HEK293 (cell line): ENCODE results near the gene ZNF48.
A peak's percentile ranks its signal among the peaks of the same experiment; 100 is the strongest.

Experiments used
- BCL11A ChIP-seq: fragments of 450-650 bp; formaldehyde crosslinking; IDR thresholded peaks from 2 replicates; pipeline ENCODE4 v1.5.1; 2016; ENCODE audit warnings: low read depth, missing biosample characterization, missing genetic modification characterization
- BCL6B ChIP-seq: fragments of 450-650 bp; formaldehyde crosslinking; IDR thresholded peaks from 2 replicates; pipeline ENCODE4 v1.5.1; 2017; ENCODE audit warnings: missing biosample characterization, missing genetic modification characterization
- GFI1B ChIP-seq: fragments of 450-650 bp; formaldehyde crosslinking; IDR thresholded peaks from 2 replicates; pipeline ENCODE4 v1.5.1; 2016; ENCODE audit warnings: missing biosample characterization, missing genetic modification characterization
- GLIS2 ChIP-seq: fragments of 450-650 bp; formaldehyde crosslinking; IDR thresholded peaks from 2 replicates; pipeline ENCODE4 v1.5.1; 2016; ENCODE audit warnings: missing biosample characterization, missing genetic modification characterization
- KLF10 ChIP-seq: fragments of 450-650 bp; IDR thresholded peaks from 2 replicates; pipeline ENCODE4 v1.5.1; 2018; ENCODE audit warnings: missing biosample characterization, mild to moderate bottlenecking, missing genetic modification characterization
- SP7 ChIP-seq: fragments of 450-650 bp; formaldehyde crosslinking; IDR thresholded peaks from 2 replicates; pipeline ENCODE4 v1.5.1; 2016; ENCODE audit warnings: missing biosample characterization, missing genetic modification characterization
- TRIM28 ChIP-seq: IDR thresholded peaks from 2 replicates; pipeline ENCODE4 v1.6.1; 2011; ENCODE audit warnings: low read length, control low read depth, borderline replicate concordance
- YY2 ChIP-seq: fragments of 450-650 bp; formaldehyde crosslinking; IDR thresholded peaks from 2 replicates; pipeline ENCODE4 v1.5.1; 2016; ENCODE audit warnings: missing biosample characterization, missing genetic modification characterization
- ZBTB11 ChIP-seq: fragments of 450-650 bp; formaldehyde crosslinking; conservative IDR thresholded peaks from 2 replicates; pipeline ENCODE4 v1.5.1; 2016; ENCODE audit warnings: low read depth, missing biosample characterization, missing genetic modification characterization
- ZBTB26 ChIP-seq: fragments of 450-650 bp; formaldehyde crosslinking; optimal IDR thresholded peaks from 2 replicates; pipeline ENCODE3; 2016; ENCODE audit warnings: missing biosample characterization, mild to moderate bottlenecking, missing genetic modification characterization
- ZBTB44 ChIP-seq: fragments of 450-650 bp; IDR thresholded peaks from 2 replicates; pipeline ENCODE4 v1.5.1; 2018; ENCODE audit warnings: missing biosample characterization, mild to moderate bottlenecking, missing genetic modification characterization
- ZNF114 ChIP-seq: fragments of 450-650 bp; formaldehyde crosslinking; IDR thresholded peaks from 2 replicates; pipeline ENCODE4 v1.5.0; 2017; ENCODE audit warnings: missing biosample characterization, missing genetic modification characterization
- ZNF148 ChIP-seq: fragments of 450-650 bp; formaldehyde crosslinking; IDR thresholded peaks from 2 replicates; pipeline ENCODE4 v1.5.0; 2017; ENCODE audit warnings: missing biosample characterization, missing genetic modification characterization, borderline replicate concordance
- ZNF174 ChIP-seq: fragments of 450-650 bp; formaldehyde crosslinking; IDR thresholded peaks from 2 replicates; pipeline ENCODE4 v1.5.0; 2017; ENCODE audit warnings: missing biosample characterization, mild to moderate bottlenecking, missing genetic modification characterization
- ZNF184 ChIP-seq: fragments of 450-650 bp; IDR thresholded peaks from 2 replicates; pipeline ENCODE4 v1.5.1; 2018; ENCODE audit warnings: missing biosample characterization, mild to moderate bottlenecking, missing genetic modification characterization
- ZNF2 ChIP-seq: fragments of 450-650 bp; formaldehyde crosslinking; IDR thresholded peaks from 2 replicates; pipeline ENCODE4 v1.5.1; 2016; ENCODE audit warnings: missing biosample characterization, missing genetic modification characterization
- ZNF24 ChIP-seq: fragments of 450-650 bp; formaldehyde crosslinking; IDR thresholded peaks from 2 replicates; pipeline ENCODE4 v1.5.1; 2016; ENCODE audit warnings: missing biosample characterization, missing genetic modification characterization
- ZNF426 ChIP-seq: fragments of 450-650 bp; formaldehyde crosslinking; IDR thresholded peaks from 2 replicates; pipeline ENCODE4 v1.5.1; 2017; ENCODE audit warnings: missing biosample characterization, missing genetic modification characterization, mild to moderate bottlenecking, inconsistent platforms, moderate library complexity
- ZNF513 ChIP-seq: fragments of 450-650 bp; IDR thresholded peaks from 2 replicates; pipeline ENCODE4 v1.5.1; 2018; ENCODE audit warnings: missing biosample characterization, missing genetic modification characterization
- ZNF561 ChIP-seq: fragments of 450-650 bp; IDR thresholded peaks from 2 replicates; pipeline ENCODE4 v1.5.1; 2018; ENCODE audit warnings: missing biosample characterization, missing genetic modification characterization, borderline replicate concordance
- ZNF596 ChIP-seq: fragments of 450-650 bp; IDR thresholded peaks from 2 replicates; pipeline ENCODE4 v1.5.0; 2018; ENCODE audit warnings: missing biosample characterization, mild to moderate bottlenecking, missing genetic modification characterization, moderate library complexity
- ZNF76 ChIP-seq: fragments of 450-650 bp; formaldehyde crosslinking; IDR thresholded peaks from 2 replicates; pipeline ENCODE4; 2016; ENCODE audit warnings: low read depth, missing biosample characterization, missing genetic modification characterization, borderline replicate concordance
- ZNF792 ChIP-seq: fragments of 450-650 bp; formaldehyde crosslinking; IDR thresholded peaks from 2 replicates; pipeline ENCODE4 v1.5.1; 2016; ENCODE audit warnings: missing biosample characterization, missing genetic modification characterization
- ZSCAN5A ChIP-seq: fragments of 450-650 bp; formaldehyde crosslinking; IDR thresholded peaks from 2 replicates; pipeline ENCODE4 v1.5.1; 2016; ENCODE audit warnings: missing biosample characterization, missing genetic modification characterization
- ZXDB ChIP-seq: fragments of 450-650 bp; formaldehyde crosslinking; IDR thresholded peaks from 2 replicates; pipeline ENCODE4 v1.5.1; 2016; ENCODE audit warnings: missing biosample characterization, missing genetic modification characterization

ZNF48 gene

GRCh38 chr16:30445408-30446202, 50.4 kb downstream of the ZNF48 start, which contains the start of gene SEPHS2 (continued):
- TF ChIP-seq ZBTB11 (tag by site-specific recombination) (peak; percentile 44; the same call in 1 of the 2 replicates), ZNF76 (tag by site-specific recombination) (no peak; the same call in 1 of the 2 replicates), GLIS2 (tag by site-specific recombination) (peak; percentile 86), ZSCAN5A (tag by site-specific recombination) (peak; percentile 46; the same call in 1 of the 2 replicates), ZNF148 (tag by site-specific recombination) (no peak), ZNF426 (tag by site-specific recombination) (no peak), SP7 (tag by site-specific recombination) (no peak; the same call in 1 of the 2 replicates), ZNF2 (tag by site-specific recombination) (peak; percentile 17; the same call in 1 of the 2 replicates), YY2 (tag by site-specific recombination) (peak; percentile 72), ZNF561 (tag by site-specific recombination) (peak; percentile 74), ZNF513 (tag by site-specific recombination) (no peak), TRIM28 (peak; percentile 79; the same call in 1 of the 2 replicates), ZNF792 (tag by site-specific recombination) (0 out of 2 replicates have a peak, but pooled peaks have one; percentile 31), ZNF24 (tag by site-specific recombination) (0 out of 2 replicates have a peak, but pooled peaks have one; percentile 24), ZBTB26 (peak; percentile 34), ZXDB (tag by site-specific recombination) (peak; percentile 79), ZNF174 (tag by site-specific recombination) (no peak), ZNF114 (tag by site-specific recombination) (peak; percentile 99), BCL6B (tag by site-specific recombination) (no peak), BCL11A (tag by site-specific recombination) (0 out of 2 replicates have a peak, but pooled peaks have one; percentile 21), ZNF184 (tag by site-specific recombination) (0 out of 2 replicates have a peak, but pooled peaks have one; percentile 29), GFI1B (tag by site-specific recombination) (peak; percentile 43; the same call in 1 of the 2 replicates), ZBTB44 (tag by site-specific recombination) (peak; percentile 100), KLF10 (tag by site-specific recombination) (peak; percentile 64; the same call in 1 of the 2 replicates), ZNF596 (tag by site-specific recombination) (0 out of 2 replicates have a peak, but pooled peaks have one; percentile 25)
